GM19351 (cell line): ENCODE data around the gene SGCD.
"Not testable (repeated sequence)": the region's sequence is repeated elsewhere in the genome, so short reads cannot be mapped to it uniquely, and the experiment has no call there.

Source experiments
- ATAC-seq: cut with Tn5 transposase; IDR thresholded peaks from one replicate; pipeline ENCODE4 v1.9.1; 2021; ENCODE audit warnings: mild to moderate bottlenecking, moderate library complexity; ENCODE audit not compliant: unreplicated experiment

The SGCD gene

GRCh38 chr5:156552855-156553358 lies 225.9 kb downstream of the SGCD start:
- no peak for ATAC-seq

- no peak for ATAC-seq
These were observed 229.9 kb downstream of the SGCD start for GRCh38 chr5:156556666-156557406.

GRCh38 chr5:156560002-156560401 lies 233.0 kb downstream of the SGCD start:
- ATAC-seq = no peak

GRCh38 chr5:156561651-156562050 lies 234.7 kb downstream of the SGCD start:
- no peak for ATAC-seq

- ATAC-seq = no peak
These were observed 243.7 kb downstream of the SGCD start for GRCh38 chr5:156570615-156571014.

- no peak for ATAC-seq
These were observed 254.8 kb downstream of the SGCD start for GRCh38 chr5:156581725-156582124.

- ATAC-seq = no peak
These were observed 255.2 kb downstream of the SGCD start for GRCh38 chr5:156582193-156582598.

GRCh38 chr5:156584871-156585270 lies 257.9 kb downstream of the SGCD start:
- no peak for ATAC-seq

- no peak for ATAC-seq
These were observed 259.0 kb downstream of the SGCD start for GRCh38 chr5:156585999-156586398.

- no peak for ATAC-seq
These were observed 260.0 kb downstream of the SGCD start for GRCh38 chr5:156587012-156587411.

GRCh38 chr5:156588306-156588705 lies 261.3 kb downstream of the SGCD start:
- no peak for ATAC-seq

GRCh38 chr5:156589104-156589945 lies 262.4 kb downstream of the SGCD start:
- ATAC-seq = no peak

GRCh38 chr5:156589946-156590216 lies 262.9 kb downstream of the SGCD start:
- no peak for ATAC-seq

GRCh38 chr5:156590978-156591377 lies 264.0 kb downstream of the SGCD start:
- no peak for ATAC-seq

GRCh38 chr5:156591631-156592030 lies 264.7 kb downstream of the SGCD start:
- ATAC-seq = no peak

- no peak for ATAC-seq
These were observed 266.6 kb downstream of the SGCD start for GRCh38 chr5:156593546-156593945.

GRCh38 chr5:156594406-156594805 lies 267.4 kb downstream of the SGCD start:
- ATAC-seq = no peak

- ATAC-seq = no peak
These were observed 268.3 kb downstream of the SGCD start for GRCh38 chr5:156595132-156595787.

GRCh38 chr5:156597276-156597675 lies 270.3 kb downstream of the SGCD start:
- ATAC-seq = no peak

GRCh38 chr5:156598964-156599363 lies 272.0 kb downstream of the SGCD start:
- no peak for ATAC-seq

GRCh38 chr5:156610582-156610981 lies 283.6 kb downstream of the SGCD start:
- not testable (repeated sequence) for ATAC-seq

GRCh38 chr5:156615901-156616300 lies 288.9 kb downstream of the SGCD start:
- ATAC-seq = no peak
